HCT116 (cell line): ENCODE measurements around the gene RAP1A. TPM values are rescaled to one million over a fixed set of nuclear protein-coding genes. Genes with fewer than 3 reads are reported as not detected.

Source experiments
- ATAC-seq: fragments of 200-7000 bp; cut with Tn5 transposase; 2 replicates; pipeline ENCODE4 v1.9.1; 2020; ENCODE audit warnings: mild to moderate bottlenecking, moderate library complexity
- BruUV-seq: library from RNA; stranded (reverse); fragments of 400-500 nt; replicated peaks from 2 replicates; lab custom pipeline; 2021; lab: Mats Ljungman, UMichigan
- CTCF ChIA-PET: fragments of 300-600 bp; sonication (Branson Sonifier 250); formaldehyde crosslinking; loops from one replicate; lab custom pipeline; 2021; ENCODE audit warnings: antibody characterized with exemption; lab: Charles Lee
- POLR2A ChIA-PET: fragments of 300-600, 350-600 bp; sonication (Branson Sonifier 250); formaldehyde crosslinking; loops from one replicate; lab custom pipeline; 2021; ENCODE audit warnings: antibody characterized with exemption; lab: Charles Lee
- RAD21 ChIA-PET, 2 experiments: fragments of 300-600 bp; sonication (Branson Sonifier 250); formaldehyde crosslinking; loops; one replicate each; lab custom pipeline; 2023; ENCODE audit warnings: low total read pairs in 2 of 2; ENCODE audit not compliant: uncharacterized antibody in 2 of 2, unreplicated experiment in 2 of 2, low non-redundant PET in 1 of 2; lab: Charles Lee
- DNase-seq: peaks from one replicate; pipeline ENCODE4 v3.0.0-alpha.2; 2010; ENCODE audit warnings: low read depth, low spot score
- H2AFZ ChIP-seq: fragments of 200-600 bp; shearing (Covaris generic), sonication (generic); 2 replicates; pipeline ENCODE4 v1.6.1; 2017; ENCODE audit warnings: low read depth, mixed run types, mixed read lengths, antibody characterized with exemption, low read length; ENCODE audit not compliant: poor library complexity, severe bottlenecking
- H3K27ac ChIP-seq: 2 replicates; pipeline ENCODE4 v1.5.1; 2012; ENCODE audit warnings: low read depth, low read length
- H3K27me3 ChIP-seq: fragments of 200-600 bp; sonication (generic); 2 replicates; pipeline ENCODE4 v1.6.1; 2016; ENCODE audit warnings: mixed run types, low read length, mixed read lengths; ENCODE audit not compliant: insufficient read depth
- H3K36me3 ChIP-seq, 2 experiments: fragments of 200-500 bp in 1 of 2; fragments of 200-600 bp in 1 of 2; sonication (Bioruptor generic) in 1 of 2; sonication (generic) in 1 of 2; 2 replicates each; pipeline versions ENCODE4 v1.5.1 to v1.6.1; 2014 to 2016; ENCODE audit warnings: low read length in 2 of 2, inconsistent platforms in 1 of 2, mixed read lengths in 1 of 2, mixed run types in 1 of 2; ENCODE audit not compliant: insufficient read depth in 2 of 2, control insufficient read depth in 1 of 2
- H3K4me1 ChIP-seq, 2 experiments: fragments of 200-600 bp in 1 of 2; sonication (generic) in 1 of 2; 2 replicates each; pipeline versions ENCODE4 v1.5.1 to v1.6.1; 2012 to 2017; ENCODE audit warnings: low read length in 2 of 2, inconsistent platforms in 1 of 2, mild to moderate bottlenecking in 1 of 2, mixed read lengths in 1 of 2, mixed run types in 1 of 2, moderate library complexity in 1 of 2; ENCODE audit not compliant: insufficient read depth in 2 of 2, control insufficient read depth in 1 of 2
- H3K4me2 ChIP-seq: fragments of 200-600 bp; sonication (generic); 2 replicates; pipeline ENCODE4 v1.6.1; 2017; ENCODE audit warnings: mixed run types, low read length, mixed read lengths
- H3K4me3 ChIP-seq, 2 experiments: fragments of 200-600 bp in 1 of 2; sonication (generic) in 1 of 2; replicated peaks in 1 of 2; 2 replicates each; pipeline ENCODE4 v1.5.1; 2011 to 2016; ENCODE audit warnings: low read length in 2 of 2, control low read depth in 1 of 2, low read depth in 1 of 2, mild to moderate bottlenecking in 1 of 2, mixed read lengths in 1 of 2, mixed run types in 1 of 2
- H3K79me2 ChIP-seq: fragments of 200-600 bp; sonication (generic); 2 replicates; pipeline ENCODE4 v1.6.1; 2017; ENCODE audit warnings: mild to moderate bottlenecking, mixed run types, low read length, moderate library complexity, mixed read lengths; ENCODE audit not compliant: insufficient read depth
- H3K9ac ChIP-seq: fragments of 200-600 bp; sonication (generic); 2 replicates; pipeline ENCODE4 v1.6.1; 2016; ENCODE audit warnings: low read length, mixed read lengths
- H3K9me2 ChIP-seq: fragments of 200-600 bp; sonication (generic), shearing (Covaris generic); 2 replicates; pipeline ENCODE4 v1.6.1; 2017; ENCODE audit warnings: mixed run types, mild to moderate bottlenecking, moderate library complexity; ENCODE audit not compliant: insufficient read depth
- H3K9me3 ChIP-seq, 2 experiments: fragments of 200-500 bp in 1 of 2; fragments of 200-600 bp in 1 of 2; sonication (Bioruptor generic) in 1 of 2; sonication (generic) in 1 of 2; 2 replicates each; pipeline ENCODE4 v1.6.1; 2014 to 2017; ENCODE audit warnings: low read length in 2 of 2, mixed read lengths in 2 of 2, inconsistent platforms in 1 of 2, low read depth in 1 of 2, mild to moderate bottlenecking in 1 of 2, mixed run types in 1 of 2, moderate library complexity in 1 of 2; ENCODE audit not compliant: control insufficient read depth in 1 of 2, insufficient read depth in 1 of 2
- H4K20me1 ChIP-seq: fragments of 200-600 bp; sonication (generic), shearing (Covaris generic); 2 replicates; pipeline ENCODE4 v1.6.1; 2017; ENCODE audit warnings: mixed run types, mild to moderate bottlenecking, moderate library complexity; ENCODE audit not compliant: insufficient read depth
- EZH2phosphoT487 ChIP-seq: fragments of 200-600 bp; IDR thresholded peaks from 2 replicates; pipeline ENCODE4 v1.6.1; 2018; ENCODE audit warnings: antibody characterized with exemption, borderline replicate concordance
- FOSL1 ChIP-seq: IDR thresholded peaks from 2 replicates; pipeline ENCODE4 v1.6.1; 2012; ENCODE audit warnings: low read depth
- POLR2A ChIP-seq: IDR thresholded peaks from 2 replicates; pipeline ENCODE4 v1.7.0; 2011; ENCODE audit warnings: borderline replicate concordance; ENCODE audit not compliant: insufficient read depth, insufficient read length; ENCODE audit errors: extremely low read depth
- RAD21 ChIP-seq: IDR thresholded peaks from 2 replicates; pipeline ENCODE4 v1.6.1; 2012; ENCODE audit warnings: low read depth, mild to moderate bottlenecking
- SRF ChIP-seq: IDR thresholded peaks from 2 replicates; pipeline ENCODE4 v1.6.1; 2012; ENCODE audit warnings: low read depth
- YY1 ChIP-seq: IDR thresholded peaks from 2 replicates; pipeline ENCODE4 v1.6.1; 2011; ENCODE audit warnings: low read length, low read depth, moderate library complexity, mild to moderate bottlenecking; ENCODE audit not compliant: insufficient replicate concordance; ENCODE audit errors: extremely low read depth
- intact Hi-C: fragments of 100-400 bp; cut with micrococcal nuclease; formaldehyde crosslinking; loops from 2 replicates; pipeline ENCODE4 v1.10.0; 2022
- total RNA-seq: library from RNA; stranded (reverse); gene quantifications from one replicate; pipeline ENCODE4 v1.2.1, GENCODE V29; 2021; ENCODE audit not compliant: unreplicated experiment

The RAP1A gene
- total RNA-seq, 1 experiment from 2014 or later: 46.2 TPM

DNA sequence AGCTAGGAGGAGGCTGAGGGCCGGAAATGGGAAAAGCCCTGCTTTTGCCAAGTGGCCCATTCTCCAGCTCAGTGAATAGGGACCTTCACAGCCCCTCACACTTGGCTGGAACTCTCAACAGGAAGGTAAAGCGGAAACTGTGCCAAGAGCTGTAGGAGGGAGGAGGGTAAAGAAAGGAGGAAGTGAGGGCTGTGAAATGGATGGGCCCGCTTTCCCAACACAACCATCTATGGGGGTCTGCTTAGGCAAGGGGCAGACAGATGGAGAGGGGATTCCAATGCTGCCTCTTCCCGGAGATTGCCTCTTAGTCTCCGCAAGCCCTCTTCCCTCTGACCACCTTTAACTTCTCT lies 114.4 kb downstream of the RAP1A start:
- POLR2A ChIA-PET: no interaction called here
- H3K4me1 ChIP-seq: peaks cover 9 to 15% of the 10 kb centered on the region in 2 experiments; a peak in 3 of 4 replicates
- TF ChIP-seq RAD21: no peak
- no peak for TF ChIP-seq SRF
- TF ChIP-seq FOSL1: no peak
- TF ChIP-seq EZH2phosphoT487: no peak
- TF ChIP-seq POLR2A: no peak
- no peak overlapping the region for H2AFZ ChIP-seq
- H3K79me2 ChIP-seq: no peaks in the 10 kb centered on the region
- ATAC-seq: no peak
- H3K9me2 ChIP-seq: no peaks in the 10 kb centered on the region
- RAD21 ChIA-PET: no interaction called here
- no peaks in the 10 kb centered on the region for H3K36me3 ChIP-seq
- no peak overlapping the region for H3K4me2 ChIP-seq
- intact Hi-C loops: no loop called here
- no peaks in the 10 kb centered on the region for H4K20me1 ChIP-seq
- no TSS peak for BruUV-seq
- no peak for DNase-seq
- no peaks in the 10 kb centered on the region for H3K27me3 ChIP-seq
- no peak overlapping the region for H3K4me3 ChIP-seq
- CTCF ChIA-PET: no interaction called here
- H3K9me3 ChIP-seq: no peaks in the 10 kb centered on the region
- no peak overlapping the region for H3K9ac ChIP-seq
- no peak overlapping the region for H3K27ac ChIP-seq

- H3K27ac ChIP-seq: no peak overlapping the region
- H3K36me3 ChIP-seq: no peaks in the 10 kb centered on the region
- H3K9me2 ChIP-seq: no peaks in the 10 kb centered on the region
- H3K79me2 ChIP-seq: no peaks in the 10 kb centered on the region
- ATAC-seq (no peak), DNase-seq (no peak)
- TF ChIP-seq YY1: no peak
- ChIA-PET CTCF (no interaction called here), RAD21 (no interaction called here), POLR2A (no interaction called here)
- H3K4me3 ChIP-seq: no peak overlapping the region
- no TSS peak for BruUV-seq
- H2AFZ ChIP-seq: no peak overlapping the region
- intact Hi-C loops: no loop called here
- H4K20me1 ChIP-seq: no peaks in the 10 kb centered on the region
- peaks cover 9 to 16% of the 10 kb centered on the region in 2 experiments; a peak in 3 of 4 replicates for H3K4me1 ChIP-seq
- H3K9ac ChIP-seq: no peak overlapping the region
- H3K9me3 ChIP-seq: no peaks in the 10 kb centered on the region
- no peak overlapping the region for H3K4me2 ChIP-seq
- H3K27me3 ChIP-seq: no peaks in the 10 kb centered on the region
Observed at GRCh38 chr1:111734426-111734825, 114.8 kb downstream of the RAP1A start.
